ENCODE data around the gene DAPP1. TPM values are rescaled to one million over a fixed set of nuclear protein-coding genes. Genes with fewer than 3 reads are reported as not detected.
A peak's percentile ranks its signal among the peaks of the same experiment; 100 is the strongest.

Gene DAPP1
- total and polyA plus RNA-seq, 2 of the 8 experiments (the other 6 are each of a cell fraction or from before 2014, with no cell fraction given), result not detected

DNA sequence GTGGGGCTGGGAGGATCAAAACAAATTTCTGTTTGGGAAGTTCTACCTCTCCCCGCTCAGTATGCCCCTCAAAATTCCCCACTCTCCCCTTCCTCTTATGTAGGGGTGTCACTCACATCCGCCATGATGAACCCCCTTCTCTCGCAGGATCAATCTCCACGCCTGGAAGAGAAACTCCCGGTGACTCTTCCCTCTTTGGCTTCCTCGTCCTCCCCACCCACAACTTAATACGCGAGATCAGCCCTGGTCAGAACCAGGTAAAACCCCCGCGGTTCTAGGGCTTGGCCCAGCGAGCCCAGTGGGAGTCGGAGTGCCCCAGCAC lies 77.2 kb downstream of the DAPP1 start:
- no peaks in the 10 kb centered on the region for H3K27me3 ChIP-seq (replicated peaks in 1 of 4; ENCODE audit: control insufficient read depth in 3 of 4, extremely low read depth in 1 of 4, insufficient read depth in 3 of 4, low read length in 3 of 4)
- H2BK15ac ChIP-seq (ENCODE audit: low read length), result no peak overlapping the region
- peak overlapping the region; percentile 84 to 99 (median 90) for H3K4me3 ChIP-seq (ENCODE audit: extremely low read depth in 1 of 4, insufficient read depth in 2 of 4, low read depth in 3 of 4, low read length in 4 of 4)
- ChIA-PET POLR2A (ENCODE audit: partially characterized antibody) (interaction anchor here (1.4 to 6.6 kb wide), 3 partner anchors 47 to 56 kb away, joined by 3 to 83 read pairs (median 8); partner anchors contain the start of genes DNAJB14 and H2AZ1), CTCF (ENCODE audit: partially characterized antibody) (no interaction called here)
- H2BK120ac ChIP-seq (replicated peaks; ENCODE audit: low read depth, low read length), result no peak overlapping the region
- 1% methylated on average over 11 of the region's 12 CpGs; no CpG with 5 or more reads in 1 of the 2 experiments for whole genome bisulfite sequencing, 2 experiments (ENCODE audit: extremely low coverage in 1 of 2, insufficient coverage in 1 of 2, insufficient read length in 1 of 2, insufficient replicate concordance in 2 of 2, low coverage in 1 of 2, low lambda C conversion rate in 2 of 2, missing lambda C conversion rate in 1 of 2)
- H4K8ac ChIP-seq (ENCODE audit: extremely low read depth, insufficient read depth, low read length), result peak overlapping the region; percentile 69; the same call in 1 of the 2 replicates
- H3K4me2 ChIP-seq (ENCODE audit: insufficient read depth in 1 of 2, low read depth in 2 of 2, low read length in 2 of 2), result peak overlapping the region; percentile 80 to 85
- peak overlapping the region; percentile 63 for H3K27ac ChIP-seq (ENCODE audit: low read depth, low read length)
- no peak overlapping the region for H2AK5ac ChIP-seq (ENCODE audit: low read depth, low read length)
- H3K9me3 ChIP-seq (ENCODE audit: insufficient read depth in 2 of 2, low read depth in 1 of 2, low read length in 1 of 2), result no peaks in the 10 kb centered on the region
- H4K20me1 ChIP-seq (replicated peaks in 1 of 2; ENCODE audit: control insufficient read depth in 1 of 2, insufficient read depth in 2 of 2, low read length in 2 of 2), result no peaks in the 10 kb centered on the region
- no peak overlapping the region for H4K5ac ChIP-seq (ENCODE audit: insufficient read length, low read depth, low read length)
- H3K4me1 ChIP-seq (replicated peaks in 1 of 4; ENCODE audit: control insufficient read depth in 3 of 4, insufficient read depth in 4 of 4, low read length in 3 of 4), result peaks cover 0 to 3% (median 0%) of the 10 kb centered on the region in 4 experiments; a peak in 1 of 7 replicates
- H2BK5ac ChIP-seq (ENCODE audit: low read depth, low read length), result no peak overlapping the region
- H3K36me3 ChIP-seq (ENCODE audit: control insufficient read depth in 2 of 4, insufficient read depth in 4 of 4, low read length in 3 of 4), result no peaks in the 10 kb centered on the region; a peak in 1 of 8 replicates
- peaks cover 4% of the 10 kb centered on the region; the same call in 1 of the 2 replicates for H3K23me2 ChIP-seq (ENCODE audit: low read depth, low read length)
- no peak overlapping the region for H3K4ac ChIP-seq (replicated peaks; ENCODE audit: insufficient read length, low read depth, low read length)
- no peak for DNase-seq (ENCODE audit: low read depth in 1 of 2, low spot score in 2 of 2)
- H3K56ac ChIP-seq (replicated peaks; ENCODE audit: insufficient read length, low read depth, low read length), result no peak overlapping the region
- no peaks in the 10 kb centered on the region for H3K79me1 ChIP-seq (ENCODE audit: low read depth, low read length)
- peak overlapping the region in 3 of 4 experiments; percentile 26 to 71 (median 62); a peak in 5 of 7 replicates for H3K9ac ChIP-seq (replicated peaks in 1 of 4; ENCODE audit: extremely low read depth in 1 of 4, low read depth in 3 of 4, low read length in 3 of 4)
- peaks cover 4 to 27% of the 10 kb centered on the region in 2 experiments; a peak in 3 of 4 replicates for H3K79me2 ChIP-seq (ENCODE audit: control insufficient read depth in 1 of 2, insufficient read depth in 2 of 2, low read length in 2 of 2)
- no peak overlapping the region for H3K18ac ChIP-seq (ENCODE audit: extremely low read depth, low read length)
- H3K23ac ChIP-seq (ENCODE audit: insufficient read length), result no peak overlapping the region
- no peak overlapping the region for H2BK12ac ChIP-seq (ENCODE audit: low read depth, low read length)
- H2AFZ ChIP-seq (ENCODE audit: low read length), result 0 out of 2 replicates have a peak overlapping the region, but pooled peaks have one; percentile 23
- no peak overlapping the region for H4K91ac ChIP-seq (replicated peaks; ENCODE audit: insufficient read length, low read length)
- no peak overlapping the region for H3K14ac ChIP-seq (ENCODE audit: insufficient read length)
- FAIRE-seq, result no peak
- H2BK20ac ChIP-seq (ENCODE audit: low read length), result no peak overlapping the region
- TF ChIP-seq BRCA1 (IDR thresholded peaks at IDR 0.05; ENCODE audit: low read depth, low read length), result no peak
- TF ChIP-seq HDAC2 (IDR thresholded peaks at IDR 0.05; ENCODE audit: borderline replicate concordance in 1 of 2, low read depth in 2 of 2, low read length in 2 of 2), result no peak
- no peak for TF ChIP-seq CHD2 (IDR thresholded peaks at IDR 0.05; ENCODE audit: low read length)
- no peak for TF ChIP-seq CREB1 (IDR thresholded peaks at IDR 0.05)
- no peak for TF ChIP-seq CTBP2 (IDR thresholded peaks at IDR 0.05; ENCODE audit: borderline replicate concordance, insufficient read depth, insufficient read length, low read length)
- TF ChIP-seq GTF2F1 (IDR thresholded peaks at IDR 0.05; ENCODE audit: borderline replicate concordance, low read depth, low read length), result no peak
- no peak for TF ChIP-seq NRF1 (IDR thresholded peaks at IDR 0.05; ENCODE audit: low read depth, low read length)
- no peak for TF ChIP-seq EGR1 (IDR thresholded peaks at IDR 0.05; ENCODE audit: borderline replicate concordance, low read depth, low read length)
- no peak for TF ChIP-seq ZNF274 (IDR thresholded peaks at IDR 0.05; ENCODE audit: borderline replicate concordance, extremely low read depth, low read length)
- TF ChIP-seq PHF8 (conservative IDR thresholded peaks at IDR 0.05; ENCODE audit: low read depth, low read length), result no peak; the same call in 1 of the 2 replicates
- TF ChIP-seq BCL11A (IDR thresholded peaks at IDR 0.05; ENCODE audit: low read depth in 2 of 2, low read length in 2 of 2), result no peak
- TF ChIP-seq JUND (IDR thresholded peaks at IDR 0.05; ENCODE audit: low read length), result no peak

All from H1 (cell line).